Activated naive CD4-positive, alpha-beta T cell treated with anti-CD3 and anti-CD28 coated beads for 36 hours (primary cell): ENCODE measurements around the gene ARHGAP42. TPM values are rescaled to one million over a fixed set of nuclear protein-coding genes. Genes with fewer than 3 reads are reported as not detected.

Source experiments
- CTCF ChIA-PET: fragments of 350-600 bp; sonication (Branson Sonifier 250); formaldehyde crosslinking; loops from one replicate; lab custom pipeline; 2021; ENCODE audit warnings: antibody characterized with exemption; lab: Charles Lee
- DNase-seq: peaks from one replicate; pipeline ENCODE4 v3.0.0-alpha.2; 2020
- H3K27ac Mint-ChIP-seq: one replicate; pipeline ENCODE4 v1.8.0; 2021; ENCODE audit warnings: mild to moderate bottlenecking, mixed read lengths
- H3K27me3 Mint-ChIP-seq: one replicate; pipeline ENCODE4 v1.8.0; 2021; ENCODE audit warnings: low read depth, mixed read lengths
- H3K36me3 Mint-ChIP-seq: one replicate; pipeline ENCODE4 v1.8.0; 2021; ENCODE audit warnings: low read depth, mixed read lengths
- H3K4me1 Mint-ChIP-seq: one replicate; pipeline ENCODE4 v1.8.0; 2021; ENCODE audit warnings: low read depth, mixed read lengths
- H3K4me3 Mint-ChIP-seq: one replicate; pipeline ENCODE4 v1.8.0; 2021; ENCODE audit warnings: mild to moderate bottlenecking, moderate library complexity, mixed read lengths
- H3K9me3 Mint-ChIP-seq: one replicate; pipeline ENCODE4 v1.8.0; 2021; ENCODE audit warnings: mixed read lengths
- intact Hi-C: fragments of 100-400 bp; cut with micrococcal nuclease; formaldehyde crosslinking; loops from one replicate; pipeline ENCODE4 v1.15.1; 2023
- total RNA-seq, 2 experiments: library from RNA; stranded (reverse); gene quantifications; one replicate each; pipeline ENCODE4 v1.2.3, GENCODE V29; 2021

Gene ARHGAP42
- total RNA-seq, 2 experiments from 2014 or later = not detected

- DNase-seq = no peak
- no peaks in the 10 kb centered on the region for H3K36me3 Mint-ChIP-seq
- no peaks in the 10 kb centered on the region for H3K27me3 Mint-ChIP-seq
- no peaks in the 10 kb centered on the region for H3K9me3 Mint-ChIP-seq
- intact Hi-C loops = no loop called here
- CTCF ChIA-PET = interaction anchor here (0.6 kb wide), 1 partner anchor 23 kb away, joined by 3 read pairs; no protein-coding TSS in a partner anchor
- H3K4me3 Mint-ChIP-seq = no peak overlapping the region
- H3K27ac Mint-ChIP-seq = no peak overlapping the region
- H3K4me1 Mint-ChIP-seq = no peaks in the 10 kb centered on the region
These were observed 107.4 kb downstream of the ARHGAP42 start for GRCh38 chr11:100794446-100794845.

GRCh38 chr11:100799445-100799844, 112.4 kb downstream of the ARHGAP42 start:
- intact Hi-C loops = no loop called here
- H3K4me3 Mint-ChIP-seq = no peak overlapping the region
- H3K4me1 Mint-ChIP-seq = no peaks in the 10 kb centered on the region
- H3K9me3 Mint-ChIP-seq = no peaks in the 10 kb centered on the region
- CTCF ChIA-PET = no interaction called here
- no peaks in the 10 kb centered on the region for H3K27me3 Mint-ChIP-seq
- no peak overlapping the region for H3K27ac Mint-ChIP-seq
- DNase-seq = no peak
- no peaks in the 10 kb centered on the region for H3K36me3 Mint-ChIP-seq

GRCh38 chr11:100800202-100800601, 113.1 kb downstream of the ARHGAP42 start:
- Mint-ChIP-seq H3K9me3 (no peaks in the 10 kb centered on the region), H3K36me3 (no peaks in the 10 kb centered on the region), H3K27ac (no peak overlapping the region), H3K4me1 (no peaks in the 10 kb centered on the region), H3K27me3 (no peaks in the 10 kb centered on the region), H3K4me3 (no peak overlapping the region)
- intact Hi-C loops = no loop called here
- CTCF ChIA-PET = no interaction called here
- DNase-seq = no peak

GRCh38 chr11:100801225-100801999, 114.3 kb downstream of the ARHGAP42 start:
- CTCF ChIA-PET = no interaction called here
- H3K27me3 Mint-ChIP-seq = no peaks in the 10 kb centered on the region
- no peaks in the 10 kb centered on the region for H3K4me1 Mint-ChIP-seq
- H3K9me3 Mint-ChIP-seq = no peaks in the 10 kb centered on the region
- intact Hi-C loops = no loop called here
- no peak for DNase-seq
- H3K27ac Mint-ChIP-seq = no peak overlapping the region
- no peak overlapping the region for H3K4me3 Mint-ChIP-seq
- no peaks in the 10 kb centered on the region for H3K36me3 Mint-ChIP-seq

GRCh38 chr11:100805506-100806199, 118.6 kb downstream of the ARHGAP42 start:
- Mint-ChIP-seq H3K9me3 (peaks cover 2% of the 10 kb centered on the region), H3K4me3 (no peak overlapping the region), H3K36me3 (no peaks in the 10 kb centered on the region), H3K27ac (no peak overlapping the region), H3K27me3 (no peaks in the 10 kb centered on the region), H3K4me1 (no peaks in the 10 kb centered on the region)
- CTCF ChIA-PET = no interaction called here
- no peak for DNase-seq
- intact Hi-C loops = no loop called here

- Mint-ChIP-seq H3K4me1 (no peaks in the 10 kb centered on the region), H3K36me3 (no peaks in the 10 kb centered on the region), H3K27ac (no peak overlapping the region), H3K27me3 (no peaks in the 10 kb centered on the region), H3K4me3 (no peak overlapping the region), H3K9me3 (peaks cover 2% of the 10 kb centered on the region)
- no peak for DNase-seq
- intact Hi-C loops = no loop called here
- CTCF ChIA-PET = no interaction called here
These were observed 119.2 kb downstream of the ARHGAP42 start for GRCh38 chr11:100806296-100806695.

- intact Hi-C loops = no loop called here
- no peak for DNase-seq
- Mint-ChIP-seq H3K4me1 (no peaks in the 10 kb centered on the region), H3K4me3 (no peak overlapping the region), H3K36me3 (no peaks in the 10 kb centered on the region), H3K27me3 (no peaks in the 10 kb centered on the region), H3K27ac (no peak overlapping the region), H3K9me3 (peaks cover 4% of the 10 kb centered on the region)
- CTCF ChIA-PET = interaction anchor here (0.6 kb wide), 1 partner anchor 19 kb away, joined by 3 read pairs; no protein-coding TSS in a partner anchor
These were observed 121.9 kb downstream of the ARHGAP42 start for GRCh38 chr11:100808904-100809491.

- intact Hi-C loops = no loop called here
- DNase-seq = no peak
- Mint-ChIP-seq H3K4me3 (no peak overlapping the region), H3K36me3 (no peaks in the 10 kb centered on the region), H3K27me3 (no peaks in the 10 kb centered on the region), H3K4me1 (no peaks in the 10 kb centered on the region), H3K27ac (no peak overlapping the region), H3K9me3 (peaks cover 4% of the 10 kb centered on the region)
- CTCF ChIA-PET = interaction anchor here (0.6 kb wide), 1 partner anchor 17 kb away, joined by 4 read pairs; no protein-coding TSS in a partner anchor
These were observed 123.1 kb downstream of the ARHGAP42 start for GRCh38 chr11:100810146-100810545.

- CTCF ChIA-PET = no interaction called here
- no peaks in the 10 kb centered on the region for H3K27me3 Mint-ChIP-seq
- H3K4me1 Mint-ChIP-seq = no peaks in the 10 kb centered on the region
- DNase-seq = no peak
- H3K4me3 Mint-ChIP-seq = no peak overlapping the region
- intact Hi-C loops = loop anchor here (1.0 kb wide), 1 partner anchor 40 kb away; no protein-coding TSS in a partner anchor
- peaks cover 4% of the 10 kb centered on the region for H3K9me3 Mint-ChIP-seq
- H3K36me3 Mint-ChIP-seq = no peaks in the 10 kb centered on the region
- H3K27ac Mint-ChIP-seq = no peak overlapping the region
These were observed 123.6 kb downstream of the ARHGAP42 start for GRCh38 chr11:100810666-100811065.

GRCh38 chr11:100812517-100812916, 125.4 kb downstream of the ARHGAP42 start:
- intact Hi-C loops = no loop called here
- Mint-ChIP-seq H3K27ac (no peak overlapping the region), H3K4me3 (no peak overlapping the region), H3K27me3 (no peaks in the 10 kb centered on the region), H3K4me1 (no peaks in the 10 kb centered on the region), H3K36me3 (no peaks in the 10 kb centered on the region), H3K9me3 (peaks cover 6% of the 10 kb centered on the region)
- no peak for DNase-seq
- CTCF ChIA-PET = no interaction called here

GRCh38 chr11:100815787-100816330, 128.8 kb downstream of the ARHGAP42 start:
- CTCF ChIA-PET = no interaction called here
- H3K36me3 Mint-ChIP-seq = no peaks in the 10 kb centered on the region
- H3K4me3 Mint-ChIP-seq = no peak overlapping the region
- H3K4me1 Mint-ChIP-seq = no peaks in the 10 kb centered on the region
- no peak for DNase-seq
- peaks cover 7% of the 10 kb centered on the region for H3K9me3 Mint-ChIP-seq
- H3K27me3 Mint-ChIP-seq = no peaks in the 10 kb centered on the region
- H3K27ac Mint-ChIP-seq = no peak overlapping the region
- intact Hi-C loops = no loop called here

GRCh38 chr11:100816823-100817222, 129.7 kb downstream of the ARHGAP42 start:
- intact Hi-C loops = no loop called here
- Mint-ChIP-seq H3K27ac (no peak overlapping the region), H3K9me3 (peaks cover 7% of the 10 kb centered on the region), H3K36me3 (no peaks in the 10 kb centered on the region), H3K4me1 (no peaks in the 10 kb centered on the region), H3K4me3 (no peak overlapping the region), H3K27me3 (no peaks in the 10 kb centered on the region)
- no peak for DNase-seq
- CTCF ChIA-PET = no interaction called here
